A673 (cell line): ENCODE data around the gene GLUD2. TPM values are rescaled to one million over a fixed set of nuclear protein-coding genes. Genes with fewer than 3 reads are reported as not detected.

Source experiments
- BruUV-seq: library from RNA; stranded (reverse); fragments of 400-500 nt; replicated peaks from 2 replicates; lab custom pipeline; 2021; lab: Mats Ljungman, UMichigan
- CTCF ChIA-PET: fragments of 300-600 bp; sonication (Branson Sonifier 250); formaldehyde crosslinking; loops from one replicate; lab custom pipeline; 2022; ENCODE audit warnings: antibody characterized with exemption; lab: Charles Lee
- POLR2A ChIA-PET: fragments of 300-600 bp; sonication (Branson Sonifier 250); formaldehyde crosslinking; loops from one replicate; lab custom pipeline; 2022; ENCODE audit warnings: antibody characterized with exemption; ENCODE audit not compliant: low non-redundant PET; lab: Charles Lee
- DNase-seq: peaks from one replicate; pipeline ENCODE4 v3.0.0-alpha.2; 2015; ENCODE audit warnings: low spot score
- H3K27ac ChIP-seq: fragments of 200-600 bp; sonication (generic); 2 replicates; pipeline ENCODE4 v1.5.1; 2016; ENCODE audit warnings: mixed run types, low read depth, mild to moderate bottlenecking, mixed read lengths, antibody characterized with exemption, low read length; ENCODE audit not compliant: poor library complexity, severe bottlenecking
- H3K27me3 ChIP-seq: fragments of 200-600 bp; sonication (generic); replicated peaks from 2 replicates; pipeline ENCODE4 v1.6.1; 2017; ENCODE audit warnings: mixed run types, low read depth, mild to moderate bottlenecking, mixed read lengths, antibody characterized with exemption, low read length; ENCODE audit not compliant: insufficient read depth, poor library complexity
- H3K36me3 ChIP-seq: fragments of 200-600 bp; sonication (generic); 2 replicates; pipeline ENCODE4 v1.6.1; 2016; ENCODE audit warnings: mixed run types, mild to moderate bottlenecking, mixed read lengths, antibody characterized with exemption, low read length; ENCODE audit not compliant: insufficient read depth, poor library complexity, severe bottlenecking
- H3K4me1 ChIP-seq: fragments of 200-600 bp; sonication (generic); 2 replicates; pipeline ENCODE4 v1.6.1; 2017; ENCODE audit warnings: mixed run types, mild to moderate bottlenecking, mixed read lengths, antibody characterized with exemption, low read length; ENCODE audit not compliant: insufficient read depth, poor library complexity, severe bottlenecking
- H3K4me3 ChIP-seq: fragments of 200-600 bp; sonication (generic); 2 replicates; pipeline ENCODE4 v1.5.1; 2016; ENCODE audit warnings: low read depth, mixed run types, mild to moderate bottlenecking, mixed read lengths, low read length; ENCODE audit not compliant: poor library complexity, severe bottlenecking
- H3K9me3 ChIP-seq: fragments of 200-600 bp; sonication (generic); 2 replicates; pipeline ENCODE4 v1.6.1; 2016; ENCODE audit warnings: mixed run types, low read depth, mild to moderate bottlenecking, mixed read lengths, antibody characterized with exemption, low read length; ENCODE audit not compliant: poor library complexity, severe bottlenecking
- EZH2 ChIP-seq: fragments of 200-600 bp; sonication (generic); IDR thresholded peaks from 2 replicates; pipeline ENCODE4 v1.6.1; 2017; ENCODE audit warnings: borderline replicate concordance, low read depth, mild to moderate bottlenecking, mixed read lengths, antibody characterized with exemption, low read length; ENCODE audit not compliant: poor library complexity, severe bottlenecking
- intact Hi-C: fragments of 100-400 bp; cut with micrococcal nuclease; formaldehyde crosslinking; loops from one replicate; pipeline ENCODE4 v1.10.0; 2022; ENCODE audit not compliant: unreplicated experiment
- total RNA-seq: library from RNA; stranded (reverse); gene quantifications from 2 replicates; pipeline ENCODE4 v1.2.3, GENCODE V29; 2021
- TF ChIP-seq, protein P1 (sequence below): fragments of 300-800, 200-600 bp; sonication (generic); conservative IDR thresholded peaks from 2 replicates; pipeline ENCODE4 v1.5.1; 2017; ENCODE audit warnings: low read depth, mild to moderate bottlenecking, antibody characterized with exemption, low read length, moderate library complexity, mixed read lengths

Gene GLUD2
- total RNA-seq, 1 experiment from 2014 or later = 0.47 TPM

DNA sequence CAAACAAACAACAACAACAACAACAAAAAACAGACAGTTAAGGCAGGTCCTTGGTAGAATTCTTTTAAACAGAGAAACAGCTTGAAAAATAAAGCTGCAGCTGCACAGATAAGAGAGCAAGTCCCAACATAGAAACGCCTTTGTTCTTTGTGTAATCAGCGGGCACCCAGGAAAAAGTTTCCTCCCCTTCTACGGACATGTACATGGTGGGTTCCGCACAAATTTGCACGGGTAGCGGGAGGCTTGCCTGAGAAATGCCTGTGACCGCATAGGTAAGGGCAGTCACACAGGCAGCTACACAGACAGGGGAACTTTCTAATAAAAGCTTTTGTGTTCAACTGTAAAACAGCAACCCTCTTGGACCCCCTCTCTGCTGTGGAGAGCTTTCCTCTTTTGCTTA is 36.2 kb upstream of the GLUD2 start:
- no peak overlapping the region for H3K27ac ChIP-seq
- H3K4me1 ChIP-seq = no peaks in the 10 kb centered on the region
- TF ChIP-seq, protein P1, sequence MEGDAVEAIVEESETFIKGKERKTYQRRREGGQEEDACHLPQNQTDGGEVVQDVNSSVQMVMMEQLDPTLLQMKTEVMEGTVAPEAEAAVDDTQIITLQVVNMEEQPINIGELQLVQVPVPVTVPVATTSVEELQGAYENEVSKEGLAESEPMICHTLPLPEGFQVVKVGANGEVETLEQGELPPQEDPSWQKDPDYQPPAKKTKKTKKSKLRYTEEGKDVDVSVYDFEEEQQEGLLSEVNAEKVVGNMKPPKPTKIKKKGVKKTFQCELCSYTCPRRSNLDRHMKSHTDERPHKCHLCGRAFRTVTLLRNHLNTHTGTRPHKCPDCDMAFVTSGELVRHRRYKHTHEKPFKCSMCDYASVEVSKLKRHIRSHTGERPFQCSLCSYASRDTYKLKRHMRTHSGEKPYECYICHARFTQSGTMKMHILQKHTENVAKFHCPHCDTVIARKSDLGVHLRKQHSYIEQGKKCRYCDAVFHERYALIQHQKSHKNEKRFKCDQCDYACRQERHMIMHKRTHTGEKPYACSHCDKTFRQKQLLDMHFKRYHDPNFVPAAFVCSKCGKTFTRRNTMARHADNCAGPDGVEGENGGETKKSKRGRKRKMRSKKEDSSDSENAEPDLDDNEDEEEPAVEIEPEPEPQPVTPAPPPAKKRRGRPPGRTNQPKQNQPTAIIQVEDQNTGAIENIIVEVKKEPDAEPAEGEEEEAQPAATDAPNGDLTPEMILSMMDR = no peak
- no peak for TF ChIP-seq EZH2
- CTCF ChIA-PET = no interaction called here
- no peaks in the 10 kb centered on the region for H3K27me3 ChIP-seq
- H3K9me3 ChIP-seq = no peaks in the 10 kb centered on the region
- no peaks in the 10 kb centered on the region for H3K36me3 ChIP-seq
- POLR2A ChIA-PET = no interaction called here
- no peak for DNase-seq
- no TSS peak for BruUV-seq
- intact Hi-C loops = no loop called here
- no peak overlapping the region for H3K4me3 ChIP-seq

DNA sequence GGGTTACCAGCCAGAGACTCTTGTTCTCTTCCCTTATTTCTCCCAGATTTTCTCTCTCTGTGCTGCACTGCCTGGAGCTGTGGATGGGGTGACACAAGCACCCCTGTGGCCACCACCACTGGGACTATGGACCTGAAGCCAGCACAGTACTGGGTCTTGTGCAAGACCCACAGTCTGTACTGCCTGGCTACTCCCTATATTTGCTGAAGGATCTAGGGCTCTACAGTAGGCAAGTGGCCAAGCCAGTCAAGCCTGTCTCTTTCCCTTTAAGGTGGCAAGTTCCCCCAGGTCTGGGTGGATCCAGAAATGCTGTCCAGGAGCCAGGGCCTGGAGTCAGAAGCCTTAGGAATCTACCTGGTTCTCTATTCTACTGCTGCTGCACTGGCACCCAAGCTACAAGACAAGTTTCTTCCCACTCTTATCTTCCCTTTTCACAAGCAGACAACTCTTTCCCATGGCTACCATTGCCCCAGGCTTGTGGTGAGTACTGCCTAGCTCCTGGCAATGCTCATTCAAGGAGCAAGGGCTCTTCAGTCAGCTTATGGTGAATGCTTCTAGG is 33.4 kb upstream of the GLUD2 start:
- Histone ChIP-seq H3K27ac (no peak overlapping the region), H3K4me3 (no peak overlapping the region), H3K27me3 (no peaks in the 10 kb centered on the region), H3K9me3 (no peaks in the 10 kb centered on the region), H3K4me1 (no peaks in the 10 kb centered on the region), H3K36me3 (no peaks in the 10 kb centered on the region)
- intact Hi-C loops = no loop called here
- BruUV-seq = no TSS peak
- ChIA-PET POLR2A (interaction anchor here (0.6 kb wide), 1 partner anchor 16 kb away, joined by 3 read pairs; no protein-coding TSS in a partner anchor), CTCF (no interaction called here)
- no peak for DNase-seq
- TF ChIP-seq, protein P1 = no peak
- TF ChIP-seq EZH2 = no peak

DNA sequence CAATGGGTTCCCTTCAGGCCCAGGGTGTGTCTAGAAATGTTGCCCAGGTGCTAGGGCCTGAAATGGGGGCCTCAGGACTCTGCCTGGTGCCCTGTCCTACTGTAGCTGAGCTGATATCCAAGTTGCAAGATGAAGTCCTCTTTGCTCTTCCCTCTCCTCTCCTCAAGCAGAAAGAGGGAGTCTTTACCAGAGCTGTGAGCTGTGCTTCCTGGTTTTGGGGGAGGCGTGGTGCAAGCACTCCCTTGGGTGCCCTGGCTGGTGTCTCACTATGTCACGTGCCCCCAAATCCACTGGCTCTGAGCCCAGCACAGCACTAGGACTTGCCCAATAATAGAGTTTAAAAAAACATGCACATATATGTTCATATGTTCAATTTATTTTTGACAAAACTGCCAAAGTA is 32.6 kb upstream of the GLUD2 start:
- no peak overlapping the region for H3K27ac ChIP-seq
- no peaks in the 10 kb centered on the region for H3K4me1 ChIP-seq
- no peak for TF ChIP-seq EZH2
- TF ChIP-seq, protein P1 = no peak
- H3K36me3 ChIP-seq = no peaks in the 10 kb centered on the region
- H3K9me3 ChIP-seq = no peaks in the 10 kb centered on the region
- no peak overlapping the region for H3K4me3 ChIP-seq
- no TSS peak for BruUV-seq
- CTCF ChIA-PET = no interaction called here
- intact Hi-C loops = no loop called here
- POLR2A ChIA-PET = interaction anchor here (0.6 kb wide), 1 partner anchor 17 kb away, joined by 3 read pairs; no protein-coding TSS in a partner anchor
- no peaks in the 10 kb centered on the region for H3K27me3 ChIP-seq
- DNase-seq = peak; percentile 4
